HepG2 (cell line): Measurements from ENCODE around the gene LMAN1L. TPM values are rescaled to one million over a fixed set of nuclear protein-coding genes. Genes with fewer than 3 reads are reported as not detected.

Experiments used
- FOXK2 ChIP-seq: fragments of 450-650 bp; IDR thresholded peaks from 2 replicates; pipeline ENCODE4 v1.6.1; 2016
- GPBP1L1 ChIP-seq: sonication (generic); formaldehyde crosslinking; IDR thresholded peaks from 2 replicates; pipeline ENCODE4 v1.5.0; 2020; ENCODE audit warnings: mild to moderate bottlenecking, missing genetic modification reagents
- HNRNPL ChIP-seq: fragments of 200-400 bp; formaldehyde crosslinking; IDR thresholded peaks from 2 replicates; pipeline ENCODE4 v1.6.1; 2017; ENCODE audit warnings: mild to moderate bottlenecking, low read depth, low read length
- IRX3 ChIP-seq: sonication (generic); formaldehyde crosslinking; IDR thresholded peaks from 2 replicates; pipeline ENCODE4 v1.8.1; 2023; ENCODE audit warnings: mild to moderate bottlenecking, low read depth, missing genetic modification reagents, borderline replicate concordance
- JUNB ChIP-seq: sonication (generic); formaldehyde crosslinking; IDR thresholded peaks from 2 replicates; pipeline ENCODE4 v1.8.0; 2022; ENCODE audit warnings: missing genetic modification reagents, mild to moderate bottlenecking, borderline replicate concordance
- MEIS2 ChIP-seq: sonication (generic); formaldehyde crosslinking; IDR thresholded peaks from 2 replicates; pipeline ENCODE4 v1.9.0; 2021; ENCODE audit warnings: mild to moderate bottlenecking, missing genetic modification reagents
- SNAPC5 ChIP-seq: sonication (generic); formaldehyde crosslinking; IDR thresholded peaks from 2 replicates; pipeline ENCODE4 v1.8.1; 2023; ENCODE audit warnings: mild to moderate bottlenecking, missing genetic modification reagents, borderline replicate concordance
- SOX5 ChIP-seq: IDR thresholded peaks from 2 replicates; pipeline ENCODE4 v1.6.1; 2016; ENCODE audit warnings: borderline replicate concordance
- ZBED4 ChIP-seq: sonication (generic); formaldehyde crosslinking; IDR thresholded peaks from 2 replicates; pipeline ENCODE4 v1.4.0; 2020; ENCODE audit warnings: missing genetic modification reagents, borderline replicate concordance
- ZNF12 ChIP-seq: sonication (generic); formaldehyde crosslinking; IDR thresholded peaks from 2 replicates; pipeline ENCODE4 v1.5.0; 2020; ENCODE audit warnings: missing genetic modification reagents
- ZNF180 ChIP-seq: sonication (generic); formaldehyde crosslinking; IDR thresholded peaks from 2 replicates; pipeline ENCODE4 v1.4.0; 2020; ENCODE audit warnings: low read depth, missing genetic modification reagents, borderline replicate concordance
- ZNF281 ChIP-seq: sonication (generic); formaldehyde crosslinking; IDR thresholded peaks from 2 replicates; pipeline ENCODE4 v1.4.0; 2020; ENCODE audit warnings: missing genetic modification reagents, borderline replicate concordance
- ZNF292 ChIP-seq: sonication (generic); formaldehyde crosslinking; IDR thresholded peaks from 2 replicates; pipeline ENCODE4 v1.8.1; 2022; ENCODE audit warnings: mild to moderate bottlenecking, low read depth, missing genetic modification reagents, borderline replicate concordance
- ZNF329 ChIP-seq: sonication (generic); formaldehyde crosslinking; IDR thresholded peaks from 2 replicates; pipeline ENCODE4 v1.9.0; 2021; ENCODE audit warnings: low read depth, mild to moderate bottlenecking, missing genetic modification reagents
- ZNF512B ChIP-seq: sonication (generic); formaldehyde crosslinking; IDR thresholded peaks from 2 replicates; pipeline ENCODE4 v1.5.1; 2020; ENCODE audit warnings: missing genetic modification reagents, mild to moderate bottlenecking, borderline replicate concordance
- ZNF547 ChIP-seq: sonication (generic); formaldehyde crosslinking; IDR thresholded peaks from 2 replicates; pipeline ENCODE4 v1.5.1; 2020; ENCODE audit warnings: mild to moderate bottlenecking, missing genetic modification reagents
- ZNF644 ChIP-seq: IDR thresholded peaks from 2 replicates; pipeline ENCODE4 v1.6.1; 2016; ENCODE audit warnings: low read depth
- ZNF7 ChIP-seq: IDR thresholded peaks from 2 replicates; pipeline ENCODE4 v1.6.1; 2016; ENCODE audit warnings: missing biosample characterization, missing genetic modification reagents
- ZNF720 ChIP-seq: sonication (generic); formaldehyde crosslinking; IDR thresholded peaks from 2 replicates; pipeline ENCODE4 v1.4.0; 2020; ENCODE audit warnings: missing genetic modification reagents
- polyA plus RNA-seq, 8 experiments: library from polyadenylated mRNA; depleted of rRNA in 3 of 8; stranded (reverse) in 7 of 8; unstranded in 1 of 8; fragments of >200 nt; fragmentation: Illumina TruSeq in 4 of 8; extraction: Trizol in 4 of 8; gene quantifications; 2 replicates each; pipeline versions ENCODE4 v1.2.1 to v1.2.3, GENCODE V29; 2011 to 2016; ENCODE audit warnings: low read depth in 4 of 8, missing spikeins in 1 of 8, mixed read lengths in 1 of 8; ENCODE audit not compliant: insufficient read depth in 1 of 8
- total RNA-seq, 5 experiments: library from RNA; depleted of rRNA; stranded (reverse); fragments of >200 nt; fragmentation: Illumina TruSeq; extraction: Trizol; gene quantifications; 2 replicates each; pipeline ENCODE4 v1.2.3, GENCODE V29; 2016; ENCODE audit warnings: low read depth in 1 of 5

LMAN1L gene
- total and polyA plus RNA-seq, 2 of the 13 experiments (the other 11 are each of a cell fraction or from before 2014, with no cell fraction given): not detected

- no peak for TF ChIP-seq ZBED4
- TF ChIP-seq MEIS2 (CRISPR knock-in tag): peak; percentile 30; the same call in 1 of the 2 replicates
- TF ChIP-seq ZNF281 (CRISPR knock-in tag): peak; percentile 87; the same call in 1 of the 2 replicates
- TF ChIP-seq SOX5 (CRISPR knock-in tag): no peak
- TF ChIP-seq GPBP1L1 (CRISPR knock-in tag): no peak
- TF ChIP-seq ZNF12 (CRISPR knock-in tag): no peak
- no peak for TF ChIP-seq ZNF720
- TF ChIP-seq ZNF512B: no peak
- TF ChIP-seq JUNB (CRISPR knock-in tag): no peak
- peak; percentile 73; the same call in 1 of the 2 replicates for TF ChIP-seq HNRNPL
- TF ChIP-seq ZNF7: no peak
- TF ChIP-seq ZNF292: no peak
- no peak for TF ChIP-seq ZNF180 (CRISPR knock-in tag)
- no peak for TF ChIP-seq ZNF644 (CRISPR knock-in tag)
- no peak for TF ChIP-seq SNAPC5 (CRISPR knock-in tag)
- TF ChIP-seq IRX3 (CRISPR knock-in tag): no peak
- TF ChIP-seq ZNF547 (CRISPR knock-in tag): no peak
- no peak for TF ChIP-seq ZNF329 (CRISPR knock-in tag)
- TF ChIP-seq FOXK2: no peak
Measured at GRCh38 chr15:74799856-74800558, 12.6 kb upstream of the LMAN1L start (continued).
